HEK293 (cell line): ENCODE results near the gene PHF12.

ENCODE experiments used
- CTCF ChIA-PET: fragments of 350-600 bp; formaldehyde crosslinking; extraction: SDS; loops from one replicate; lab custom pipeline; 2021; ENCODE audit warnings: antibody characterized with exemption; lab: Yijun Ruan, JAX
- POLR2A ChIA-PET: fragments of 300-600 bp; formaldehyde crosslinking; extraction: SDS; loops from one replicate; lab custom pipeline; 2020; ENCODE audit warnings: antibody characterized with exemption, inconsistent platforms; lab: Yijun Ruan, JAX
- H3K27ac ChIP-seq: fragments of 200-500 bp; sonication (Bioruptor generic); 2 replicates; pipeline ENCODE4 v1.5.1; 2014; ENCODE audit warnings: low read depth, low read length, control low read depth, inconsistent platforms; ENCODE audit errors: extremely low read depth
- H3K36me3 ChIP-seq, 2 experiments: fragments of 200-500 bp in 1 of 2; sonication (Bioruptor generic) in 1 of 2; 1 replicate in 1 of 2; 2 replicates in 1 of 2; pipeline ENCODE4 v1.5.1; 2014 to 2017; ENCODE audit warnings: inconsistent platforms in 2 of 2, low read length in 2 of 2; ENCODE audit not compliant: control insufficient read depth in 2 of 2, insufficient read depth in 1 of 2
- H3K4me1 ChIP-seq: fragments of 200-500 bp; sonication (Bioruptor generic); 2 replicates; pipeline ENCODE4 v1.5.1; 2014; ENCODE audit warnings: mild to moderate bottlenecking, low read length, inconsistent platforms; ENCODE audit not compliant: control insufficient read depth, insufficient read depth
- H3K4me3 ChIP-seq: 2 replicates; pipeline ENCODE4 v1.5.1; 2011; ENCODE audit warnings: low read depth, mild to moderate bottlenecking, control low read depth, low read length, moderate library complexity
- H3K9me3 ChIP-seq: fragments of 200-500 bp; sonication (Bioruptor generic); 2 replicates; pipeline ENCODE4 v1.5.1; 2014; ENCODE audit warnings: low read depth, low read length, inconsistent platforms; ENCODE audit not compliant: control insufficient read depth, insufficient read depth
- HOXC10 ChIP-seq: sonication (generic); formaldehyde crosslinking; IDR thresholded peaks from 2 replicates; pipeline ENCODE4 v1.8.1; 2023; ENCODE audit warnings: mild to moderate bottlenecking, missing genetic modification reagents
- SP7 ChIP-seq: fragments of 450-650 bp; formaldehyde crosslinking; IDR thresholded peaks from 2 replicates; pipeline ENCODE4 v1.5.1; 2016; ENCODE audit warnings: missing biosample characterization, missing genetic modification characterization
- ZFHX2 ChIP-seq: fragments of 450-650 bp; formaldehyde crosslinking; conservative IDR thresholded peaks from 2 replicates; pipeline ENCODE4 v1.5.1; 2016; ENCODE audit warnings: missing biosample characterization, missing genetic modification characterization
- ZNF114 ChIP-seq: fragments of 450-650 bp; formaldehyde crosslinking; IDR thresholded peaks from 2 replicates; pipeline ENCODE4 v1.5.0; 2017; ENCODE audit warnings: missing biosample characterization, missing genetic modification characterization
- ZNF169 ChIP-seq: fragments of 450-650 bp; formaldehyde crosslinking; IDR thresholded peaks from 2 replicates; pipeline ENCODE4 v1.5.1; 2016; ENCODE audit warnings: missing biosample characterization, missing genetic modification characterization
- ZNF473 ChIP-seq: fragments of 450-650 bp; formaldehyde crosslinking; IDR thresholded peaks from 2 replicates; pipeline ENCODE4 v1.5.1; 2017; ENCODE audit warnings: missing biosample characterization, missing genetic modification characterization
- ZNF549 ChIP-seq: fragments of 450-650 bp; IDR thresholded peaks from 2 replicates; pipeline ENCODE4 v1.5.1; 2018; ENCODE audit warnings: missing biosample characterization, missing genetic modification characterization, mild to moderate bottlenecking, inconsistent platforms, moderate library complexity
- ZNF585B ChIP-seq: fragments of 450-650 bp; formaldehyde crosslinking; IDR thresholded peaks from 2 replicates; pipeline ENCODE4 v1.5.1; 2016; ENCODE audit warnings: missing biosample characterization, missing genetic modification characterization
- ZNF600 ChIP-seq: fragments of 450-650 bp; formaldehyde crosslinking; IDR thresholded peaks from 2 replicates; pipeline ENCODE4 v1.5.1; 2016; ENCODE audit warnings: missing biosample characterization, missing genetic modification characterization
- ZNF664 ChIP-seq: fragments of 450-650 bp; formaldehyde crosslinking; IDR thresholded peaks from 2 replicates; pipeline ENCODE4 v1.5.1; 2016; ENCODE audit warnings: missing biosample characterization, missing genetic modification characterization
- ZNF776 ChIP-seq: fragments of 450-650 bp; formaldehyde crosslinking; IDR thresholded peaks from 2 replicates; pipeline ENCODE4 v1.5.0; 2017; ENCODE audit warnings: missing biosample characterization, missing genetic modification characterization, borderline replicate concordance
- ZNF777 ChIP-seq: fragments of 450-650 bp; formaldehyde crosslinking; IDR thresholded peaks from 2 replicates; pipeline ENCODE4 v1.5.1; 2017; ENCODE audit warnings: missing biosample characterization, missing genetic modification characterization, borderline replicate concordance
- ZNF791 ChIP-seq: fragments of 450-650 bp; formaldehyde crosslinking; IDR thresholded peaks from 2 replicates; pipeline ENCODE4 v1.5.1; 2016; ENCODE audit warnings: missing biosample characterization, missing genetic modification characterization
- TF ChIP-seq, protein P1 (sequence below): fragments of 450-650 bp; formaldehyde crosslinking; IDR thresholded peaks from 2 replicates; pipeline ENCODE4 v1.5.1; 2016; ENCODE audit warnings: missing biosample characterization, missing genetic modification characterization
- TF ChIP-seq, protein P2 (sequence below): fragments of 450-650 bp; formaldehyde crosslinking; IDR thresholded peaks from 2 replicates; pipeline ENCODE4 v1.5.1; 2017; ENCODE audit warnings: missing biosample characterization, missing genetic modification characterization
- TF ChIP-seq, protein P3 (sequence below): fragments of 450-650 bp; IDR thresholded peaks from 2 replicates; pipeline ENCODE4 v1.5.1; 2018; ENCODE audit warnings: missing biosample characterization, mild to moderate bottlenecking, missing genetic modification characterization
- TF ChIP-seq, protein P4 (sequence below): fragments of 450-650 bp; formaldehyde crosslinking; IDR thresholded peaks from 2 replicates; pipeline ENCODE4 v1.5.1; 2016; ENCODE audit warnings: missing biosample characterization, missing genetic modification characterization

PHF12 gene

DNA sequence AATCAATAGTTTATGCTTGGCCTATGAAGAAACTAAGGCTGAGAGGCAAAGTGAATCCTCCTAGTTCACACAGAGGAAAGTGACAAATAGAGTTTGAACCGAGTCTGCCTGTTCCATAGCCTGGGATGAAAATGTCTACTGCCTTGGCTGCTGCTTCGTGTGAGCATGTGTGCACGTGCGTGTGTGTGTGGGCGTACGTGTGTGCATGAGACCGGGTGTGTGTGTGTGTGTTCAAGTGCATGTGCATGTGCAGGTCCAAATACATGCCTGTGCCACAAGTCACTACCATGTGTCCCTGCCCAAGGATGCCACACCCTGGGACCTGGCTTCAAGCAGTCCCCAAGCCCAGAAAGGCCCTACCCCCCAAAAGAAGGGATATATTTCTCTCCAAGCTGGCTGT lies 40.9 kb upstream of the PHF12 start:
- Histone ChIP-seq H3K9me3 (no peaks in the 10 kb centered on the region), H3K36me3 (no peaks in the 10 kb centered on the region), H3K27ac (no peak overlapping the region), H3K4me1 (no peaks in the 10 kb centered on the region), H3K4me3 (no peak overlapping the region)
- TF ChIP-seq ZFHX2, result peak; percentile 31; the same call in 1 of the 2 replicates
- TF ChIP-seq, protein P1, sequence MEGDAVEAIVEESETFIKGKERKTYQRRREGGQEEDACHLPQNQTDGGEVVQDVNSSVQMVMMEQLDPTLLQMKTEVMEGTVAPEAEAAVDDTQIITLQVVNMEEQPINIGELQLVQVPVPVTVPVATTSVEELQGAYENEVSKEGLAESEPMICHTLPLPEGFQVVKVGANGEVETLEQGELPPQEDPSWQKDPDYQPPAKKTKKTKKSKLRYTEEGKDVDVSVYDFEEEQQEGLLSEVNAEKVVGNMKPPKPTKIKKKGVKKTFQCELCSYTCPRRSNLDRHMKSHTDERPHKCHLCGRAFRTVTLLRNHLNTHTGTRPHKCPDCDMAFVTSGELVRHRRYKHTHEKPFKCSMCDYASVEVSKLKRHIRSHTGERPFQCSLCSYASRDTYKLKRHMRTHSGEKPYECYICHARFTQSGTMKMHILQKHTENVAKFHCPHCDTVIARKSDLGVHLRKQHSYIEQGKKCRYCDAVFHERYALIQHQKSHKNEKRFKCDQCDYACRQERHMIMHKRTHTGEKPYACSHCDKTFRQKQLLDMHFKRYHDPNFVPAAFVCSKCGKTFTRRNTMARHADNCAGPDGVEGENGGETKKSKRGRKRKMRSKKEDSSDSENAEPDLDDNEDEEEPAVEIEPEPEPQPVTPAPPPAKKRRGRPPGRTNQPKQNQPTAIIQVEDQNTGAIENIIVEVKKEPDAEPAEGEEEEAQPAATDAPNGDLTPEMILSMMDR (tag by site-specific recombination), result no peak
- TF ChIP-seq, protein P2, sequence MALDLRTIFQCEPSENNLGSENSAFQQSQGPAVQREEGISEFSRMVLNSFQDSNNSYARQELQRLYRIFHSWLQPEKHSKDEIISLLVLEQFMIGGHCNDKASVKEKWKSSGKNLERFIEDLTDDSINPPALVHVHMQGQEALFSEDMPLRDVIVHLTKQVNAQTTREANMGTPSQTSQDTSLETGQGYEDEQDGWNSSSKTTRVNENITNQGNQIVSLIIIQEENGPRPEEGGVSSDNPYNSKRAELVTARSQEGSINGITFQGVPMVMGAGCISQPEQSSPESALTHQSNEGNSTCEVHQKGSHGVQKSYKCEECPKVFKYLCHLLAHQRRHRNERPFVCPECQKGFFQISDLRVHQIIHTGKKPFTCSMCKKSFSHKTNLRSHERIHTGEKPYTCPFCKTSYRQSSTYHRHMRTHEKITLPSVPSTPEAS, result peak; percentile 76
- ChIA-PET POLR2A (no interaction called here), CTCF (interaction anchor here (0.6 to 1.6 kb wide), 4 partner anchors 27 to 125 kb away, joined by 3 to 5 read pairs (median 3); no protein-coding TSS in a partner anchor)

DNA sequence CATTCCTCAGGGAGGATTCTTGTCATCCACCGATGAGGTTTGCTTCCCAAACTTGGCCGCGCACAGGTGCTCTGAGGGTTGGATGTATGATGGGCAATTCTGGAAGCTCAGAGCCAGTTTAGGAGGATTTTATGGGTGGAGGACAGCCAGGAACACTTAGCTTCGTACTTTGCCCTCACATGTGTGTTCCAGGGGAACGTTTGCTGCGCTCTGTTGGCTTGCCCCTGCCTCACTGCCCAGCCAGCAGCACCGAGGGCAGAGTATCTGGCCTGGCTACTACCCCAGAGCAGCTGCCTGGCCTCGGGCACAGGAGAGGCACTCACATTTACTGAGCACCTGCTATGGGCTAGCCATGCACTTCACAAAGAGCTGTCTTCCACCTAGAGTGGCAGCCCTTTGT lies 40.5 kb upstream of the PHF12 start:
- TF ChIP-seq ZNF473 (tag by site-specific recombination) (no peak), ZNF777 (tag by site-specific recombination) (no peak), ZNF664 (tag by site-specific recombination) (0 out of 2 replicates have a peak, but pooled peaks have one; percentile 18)
- H3K36me3 ChIP-seq, result no peaks in the 10 kb centered on the region
- H3K4me1 ChIP-seq, result no peaks in the 10 kb centered on the region
- H3K4me3 ChIP-seq, result no peak overlapping the region
- ChIA-PET POLR2A (interaction anchor here (0.5 kb wide), 1 partner anchor 187 kb away, joined by 3 read pairs; no protein-coding TSS in a partner anchor), CTCF (interaction anchor here (0.6 to 1.4 kb wide), 3 partner anchors 122 to 125 kb away, joined by 3 read pairs; no protein-coding TSS in a partner anchor)
- no peak overlapping the region for H3K27ac ChIP-seq
- H3K9me3 ChIP-seq, result no peaks in the 10 kb centered on the region

DNA sequence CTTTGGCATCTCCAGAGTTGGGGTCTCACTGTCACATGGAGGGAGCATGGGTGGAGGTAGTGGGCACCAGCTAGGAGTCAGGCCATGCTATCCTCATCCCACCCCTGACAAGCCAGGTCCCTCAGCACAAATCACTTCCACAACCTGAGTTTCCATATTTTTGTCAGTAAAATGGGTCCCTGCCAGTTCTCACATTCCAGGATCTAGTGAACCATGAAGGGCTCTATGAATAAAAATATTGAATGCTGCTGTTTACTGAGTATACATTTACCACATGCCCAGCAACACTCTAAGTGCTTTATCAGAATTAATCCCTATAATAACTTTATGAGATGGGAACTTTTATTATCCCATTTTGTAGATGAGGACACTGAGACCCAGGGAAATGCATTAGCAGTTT lies 37.7 kb upstream of the PHF12 start:
- POLR2A ChIA-PET, result no interaction called here
- H3K4me3 ChIP-seq, result no peak overlapping the region
- CTCF ChIA-PET, result no interaction called here

DNA sequence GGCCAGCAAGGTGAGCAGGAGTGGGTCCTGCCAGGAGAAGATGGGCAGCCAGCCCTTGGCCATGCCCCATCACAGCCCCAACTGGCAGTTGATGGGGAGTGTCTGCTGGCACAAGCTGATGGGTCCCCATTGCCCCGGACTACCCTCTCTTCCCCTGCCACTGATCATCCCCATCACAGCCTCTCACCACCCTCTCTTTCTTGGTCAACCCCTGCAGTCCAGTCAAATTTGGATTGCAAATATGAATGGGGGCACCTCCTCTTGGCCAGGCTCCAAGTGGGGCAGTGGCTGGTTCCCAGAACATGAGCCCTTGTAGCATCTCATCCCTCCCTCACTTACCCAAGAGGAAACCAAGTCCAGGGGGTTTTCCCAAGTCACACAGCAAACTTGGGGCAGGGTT lies 37.2 kb upstream of the PHF12 start:
- TF ChIP-seq SP7, result no peak
- no peak for TF ChIP-seq ZNF585B (tag by site-specific recombination)
- no peak for TF ChIP-seq ZNF549 (tag by site-specific recombination)
- no peak for TF ChIP-seq ZNF114 (tag by site-specific recombination)
- TF ChIP-seq ZNF600 (tag by site-specific recombination), result no peak
- TF ChIP-seq ZNF776, result no peak
- TF ChIP-seq ZNF169 (tag by site-specific recombination), result no peak
- TF ChIP-seq HOXC10, result no peak
- TF ChIP-seq, protein P3, sequence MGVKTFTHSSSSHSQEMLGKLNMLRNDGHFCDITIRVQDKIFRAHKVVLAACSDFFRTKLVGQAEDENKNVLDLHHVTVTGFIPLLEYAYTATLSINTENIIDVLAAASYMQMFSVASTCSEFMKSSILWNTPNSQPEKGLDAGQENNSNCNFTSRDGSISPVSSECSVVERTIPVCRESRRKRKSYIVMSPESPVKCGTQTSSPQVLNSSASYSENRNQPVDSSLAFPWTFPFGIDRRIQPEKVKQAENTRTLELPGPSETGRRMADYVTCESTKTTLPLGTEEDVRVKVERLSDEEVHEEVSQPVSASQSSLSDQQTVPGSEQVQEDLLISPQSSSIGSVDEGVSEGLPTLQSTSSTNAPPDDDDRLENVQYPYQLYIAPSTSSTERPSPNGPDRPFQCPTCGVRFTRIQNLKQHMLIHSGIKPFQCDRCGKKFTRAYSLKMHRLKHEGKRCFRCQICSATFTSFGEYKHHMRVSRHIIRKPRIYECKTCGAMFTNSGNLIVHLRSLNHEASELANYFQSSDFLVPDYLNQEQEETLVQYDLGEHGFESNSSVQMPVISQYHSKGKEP (tag by site-specific recombination), result no peak
- Histone ChIP-seq H3K36me3 (no peaks in the 10 kb centered on the region), H3K4me3 (no peak overlapping the region), H3K4me1 (no peaks in the 10 kb centered on the region), H3K27ac (no peak overlapping the region), H3K9me3 (no peaks in the 10 kb centered on the region)
- CTCF ChIA-PET, result no interaction called here
- POLR2A ChIA-PET, result no interaction called here

More for the DNA sequence above, 37.7 kb upstream of the PHF12 start:
- no peak for TF ChIP-seq ZNF791
- TF ChIP-seq, protein P4, sequence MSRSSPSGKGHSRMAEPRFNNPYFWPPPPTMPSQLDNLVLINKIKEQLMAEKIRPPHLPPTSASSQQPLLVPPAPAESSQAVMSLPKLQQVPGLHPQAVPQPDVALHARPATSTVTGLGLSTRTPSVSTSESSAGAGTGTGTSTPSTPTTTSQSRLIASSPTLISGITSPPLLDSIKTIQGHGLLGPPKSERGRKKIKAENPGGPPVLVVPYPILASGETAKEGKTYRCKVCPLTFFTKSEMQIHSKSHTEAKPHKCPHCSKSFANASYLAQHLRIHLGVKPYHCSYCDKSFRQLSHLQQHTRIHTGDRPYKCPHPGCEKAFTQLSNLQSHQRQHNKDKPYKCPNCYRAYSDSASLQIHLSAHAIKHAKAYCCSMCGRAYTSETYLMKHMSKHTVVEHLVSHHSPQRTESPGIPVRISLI (tag by site-specific recombination), result no peak
- TF ChIP-seq, all 188 proteins: peak for 0
- Histone ChIP-seq H3K9me3 (no peaks in the 10 kb centered on the region), H3K36me3 (no peaks in the 10 kb centered on the region), H3K4me1 (no peaks in the 10 kb centered on the region), H3K27ac (no peak overlapping the region)
